CD14-positive monocyte (primary cell): ENCODE measurements around the gene RBM10. TPM values are rescaled to one million over a fixed set of nuclear protein-coding genes. Genes with fewer than 3 reads are reported as not detected.

Experiments
- DNase-seq, 3 donors: peaks; one replicate each; pipeline ENCODE4 v3.0.0-alpha.2; 2011 to 2022
- H2AFZ ChIP-seq: 2 replicates; pipeline ENCODE4 v1.6.0; 2012; ENCODE audit warnings: mild to moderate bottlenecking, low read depth, low read length, inconsistent platforms; ENCODE audit not compliant: insufficient read depth, poor library complexity, severe bottlenecking
- H3K27ac ChIP-seq, 2 donors: 1 replicate in 1 of 2; 2 replicates in 1 of 2; pipeline ENCODE4 v1.5.1; 2012 to 2013; ENCODE audit warnings: low read length in 2 of 2, control low read depth in 1 of 2, inconsistent platforms in 1 of 2, low read depth in 1 of 2, mild to moderate bottlenecking in 1 of 2
- H3K27me3 ChIP-seq, 2 donors: one replicate each; pipeline versions ENCODE4 v1.6.0 to v1.6.1; 2011 to 2013; ENCODE audit warnings: low read length in 2 of 2; ENCODE audit not compliant: control insufficient read depth in 2 of 2, insufficient read depth in 2 of 2
- H3K36me3 ChIP-seq, 2 donors: replicated peaks in 1 of 2; 1 replicate in 1 of 2; 2 replicates in 1 of 2; pipeline versions ENCODE4 v1.5.1 to v1.6.1; 2012 to 2013; ENCODE audit warnings: low read length in 2 of 2, control low read depth in 1 of 2, inconsistent platforms in 1 of 2, mild to moderate bottlenecking in 1 of 2; ENCODE audit not compliant: insufficient read depth in 2 of 2, control insufficient read depth in 1 of 2
- H3K4me1 ChIP-seq, 2 donors: 1 replicate in 1 of 2; 2 replicates in 1 of 2; pipeline versions ENCODE4 v1.5.1 to v1.6.1; 2012 to 2013; ENCODE audit warnings: low read length in 2 of 2, control low read depth in 1 of 2, inconsistent platforms in 1 of 2, mild to moderate bottlenecking in 1 of 2, moderate library complexity in 1 of 2; ENCODE audit not compliant: insufficient read depth in 2 of 2, control insufficient read depth in 1 of 2
- H3K4me2 ChIP-seq: replicated peaks from 2 replicates; pipeline ENCODE3; 2012; ENCODE audit warnings: low read length, moderate library complexity, mild to moderate bottlenecking; ENCODE audit not compliant: poor library complexity, severe bottlenecking; ENCODE audit errors: extremely low read depth
- H3K4me3 ChIP-seq, 3 experiments: fragments of 200-600 bp in 1 of 3; sonication (generic) in 1 of 3; replicated peaks in 1 of 3; 1 replicate in 2 of 3; 2 replicates in 1 of 3; pipeline ENCODE4 v1.5.1; 2011 to 2013; ENCODE audit warnings: low read length in 3 of 3, mild to moderate bottlenecking in 3 of 3, control low read depth in 2 of 3, low read depth in 2 of 3, inconsistent platforms in 1 of 3, moderate library complexity in 1 of 3
- H3K79me2 ChIP-seq: 2 replicates; pipeline ENCODE4 v1.6.0; 2012; ENCODE audit warnings: mild to moderate bottlenecking, control low read depth, inconsistent platforms, low read length, moderate library complexity; ENCODE audit not compliant: insufficient read depth
- H3K9ac ChIP-seq: 2 replicates; pipeline ENCODE4 v1.6.0; 2017; ENCODE audit warnings: low read length, mild to moderate bottlenecking; ENCODE audit not compliant: insufficient read depth, poor library complexity, severe bottlenecking
- H3K9me3 ChIP-seq, 2 donors: replicated peaks in 1 of 2; 1 replicate in 1 of 2; 2 replicates in 1 of 2; pipeline versions ENCODE4 v1.5.1 to v1.6.1; 2012 to 2013; ENCODE audit warnings: low read length in 2 of 2, control low read depth in 1 of 2; ENCODE audit not compliant: control insufficient read depth in 1 of 2, insufficient read depth in 1 of 2
- H4K20me1 ChIP-seq: 2 replicates; pipeline ENCODE4 v1.6.0; 2012; ENCODE audit warnings: mild to moderate bottlenecking, low read length, control low read depth, moderate library complexity; ENCODE audit not compliant: insufficient read depth
- H3K27ac Mint-ChIP-seq, 7 donors: one replicate each; pipeline ENCODE4 v1.8.0; 2020; ENCODE audit warnings: mild to moderate bottlenecking in 7 of 7, mixed read lengths in 7 of 7, moderate library complexity in 6 of 7, inconsistent platforms in 2 of 7
- H3K27me3 Mint-ChIP-seq, 3 donors: one replicate each; pipeline ENCODE4 v1.8.0; 2021 to 2022; ENCODE audit warnings: low read depth in 3 of 3, mild to moderate bottlenecking in 3 of 3, mixed read lengths in 3 of 3, moderate library complexity in 3 of 3, inconsistent platforms in 1 of 3
- H3K36me3 Mint-ChIP-seq, 2 donors: one replicate each; pipeline ENCODE4 v1.8.0; 2020; ENCODE audit warnings: mixed read lengths in 2 of 2, inconsistent platforms in 1 of 2, mild to moderate bottlenecking in 1 of 2
- H3K4me1 Mint-ChIP-seq: one replicate; pipeline ENCODE4 v1.8.0; 2020; ENCODE audit warnings: mild to moderate bottlenecking, mixed read lengths
- H3K4me3 Mint-ChIP-seq, 2 donors: one replicate each; pipeline ENCODE4 v1.8.0; 2020; ENCODE audit warnings: mild to moderate bottlenecking in 2 of 2, mixed read lengths in 2 of 2, moderate library complexity in 1 of 2
- H3K9me3 Mint-ChIP-seq, 7 donors: one replicate each; pipeline ENCODE4 v1.8.0; 2020 to 2022; ENCODE audit warnings: mixed read lengths in 7 of 7, mild to moderate bottlenecking in 6 of 7, moderate library complexity in 6 of 7, inconsistent platforms in 2 of 7
- WGBS: methylation state at CpG from one replicate; pipeline ENCODE4 v1.1.5; 2013; ENCODE audit warnings: missing lambda C conversion rate; ENCODE audit not compliant: insufficient coverage; 5-methylcytosine and 5-hydroxymethylcytosine counted together
- intact Hi-C, 2 donors: fragments of 100-400 bp; cut with micrococcal nuclease; formaldehyde crosslinking; loops; one replicate each; pipeline versions ENCODE4 v1.15.0 to v1.15.1; 2023
- polyA plus RNA-seq, 3 donors: library from polyadenylated mRNA; depleted of rRNA in 1 of 3; unstranded in 2 of 3; stranded (reverse) in 1 of 3; fragments of 300-500 nt in 2 of 3; fragments of >200 nt in 1 of 3; fragmentation: Illumina TruSeq in 2 of 3; gene quantifications; 1 replicate in 2 of 3; 2 replicates in 1 of 3; pipeline ENCODE4 v1.2.3, GENCODE V29; 2012 to 2021
- TF ChIP-seq, protein P1 (sequence below): fragments of 200-600 bp; IDR thresholded peaks from one replicate; pipeline ENCODE4 v1.8.0; 2022; ENCODE audit warnings: antibody characterized with exemption, mild to moderate bottlenecking

RBM10 gene
- polyA plus RNA-seq, 3 donors: 7.3 to 29.4 (median 14.0) TPM

DNA sequence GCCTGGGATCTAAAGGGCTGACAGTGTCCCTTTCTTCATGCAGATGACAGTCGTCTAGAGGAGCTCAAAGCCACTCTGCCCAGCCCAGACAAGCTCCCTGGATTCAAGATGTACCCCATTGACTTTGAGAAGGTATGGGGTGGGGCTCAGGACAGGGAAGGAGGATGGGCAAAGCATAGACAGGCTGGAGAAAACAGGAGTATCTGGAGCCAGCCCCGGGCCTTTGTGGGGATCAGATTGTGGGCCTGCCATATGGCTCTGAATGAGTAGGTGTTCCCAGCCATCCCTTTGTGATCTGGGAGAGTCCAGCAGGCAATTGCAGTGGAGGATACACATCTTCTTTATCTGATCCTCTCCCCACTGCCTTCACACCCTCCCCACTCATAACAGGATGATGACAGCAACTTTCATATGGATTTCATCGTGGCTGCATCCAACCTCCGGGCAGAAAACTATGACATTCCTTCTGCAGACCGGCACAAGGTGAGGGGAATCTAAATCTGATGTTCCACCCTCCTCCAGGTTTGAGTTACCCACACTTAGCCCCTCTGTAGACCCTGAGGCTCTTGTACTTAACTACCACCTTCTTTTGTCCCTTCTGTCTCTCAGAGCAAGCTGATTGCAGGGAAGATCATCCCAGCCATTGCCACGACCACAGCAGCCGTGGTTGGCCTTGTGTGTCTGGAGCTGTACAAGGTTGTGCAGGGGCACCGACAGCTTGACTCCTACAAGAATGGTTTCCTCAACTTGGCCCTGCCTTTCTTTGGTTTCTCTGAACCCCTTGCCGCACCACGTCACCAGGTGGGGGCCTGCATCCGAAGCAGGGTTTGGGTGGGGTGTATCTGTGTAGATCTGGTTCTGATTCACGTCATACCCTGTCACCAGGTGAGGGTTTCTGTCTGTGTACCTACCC lies 67.6 kb downstream of the RBM10 start:
- no peak overlapping the region for H2AFZ ChIP-seq
- no peak overlapping the region for H3K4me2 ChIP-seq
- H3K4me1 Mint-ChIP-seq: peaks cover 16% of the 10 kb centered on the region
- peaks cover 0 to 16% (median 0%) of the 10 kb centered on the region in 3 donors for H3K27me3 Mint-ChIP-seq
- TF ChIP-seq, protein P1, sequence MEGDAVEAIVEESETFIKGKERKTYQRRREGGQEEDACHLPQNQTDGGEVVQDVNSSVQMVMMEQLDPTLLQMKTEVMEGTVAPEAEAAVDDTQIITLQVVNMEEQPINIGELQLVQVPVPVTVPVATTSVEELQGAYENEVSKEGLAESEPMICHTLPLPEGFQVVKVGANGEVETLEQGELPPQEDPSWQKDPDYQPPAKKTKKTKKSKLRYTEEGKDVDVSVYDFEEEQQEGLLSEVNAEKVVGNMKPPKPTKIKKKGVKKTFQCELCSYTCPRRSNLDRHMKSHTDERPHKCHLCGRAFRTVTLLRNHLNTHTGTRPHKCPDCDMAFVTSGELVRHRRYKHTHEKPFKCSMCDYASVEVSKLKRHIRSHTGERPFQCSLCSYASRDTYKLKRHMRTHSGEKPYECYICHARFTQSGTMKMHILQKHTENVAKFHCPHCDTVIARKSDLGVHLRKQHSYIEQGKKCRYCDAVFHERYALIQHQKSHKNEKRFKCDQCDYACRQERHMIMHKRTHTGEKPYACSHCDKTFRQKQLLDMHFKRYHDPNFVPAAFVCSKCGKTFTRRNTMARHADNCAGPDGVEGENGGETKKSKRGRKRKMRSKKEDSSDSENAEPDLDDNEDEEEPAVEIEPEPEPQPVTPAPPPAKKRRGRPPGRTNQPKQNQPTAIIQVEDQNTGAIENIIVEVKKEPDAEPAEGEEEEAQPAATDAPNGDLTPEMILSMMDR: no peak
- H3K79me2 ChIP-seq: peaks cover 3% of the 10 kb centered on the region
- no peak overlapping the region for H3K4me3 ChIP-seq
- H3K27me3 ChIP-seq: no peaks in the 10 kb centered on the region
- H3K4me1 ChIP-seq: peaks cover 10 to 13% of the 10 kb centered on the region in 2 donors
- no peaks in the 10 kb centered on the region for H3K9me3 ChIP-seq
- H3K4me3 Mint-ChIP-seq: no peak overlapping the region
- H3K27ac ChIP-seq: no peak overlapping the region
- H3K27ac Mint-ChIP-seq: peak overlapping the region in 2 of 7 donors; percentile 30 to 54
- peaks cover 75 to 92% of the 10 kb centered on the region in 2 donors for H3K36me3 ChIP-seq
- no peak for DNase-seq
- peaks cover 65% of the 10 kb centered on the region for H4K20me1 ChIP-seq
- intact Hi-C loops: no loop called here
- no CpG with 5 or more reads among the region's 12 CpGs for WGBS
- peaks cover 0 to 8% (median 0%) of the 10 kb centered on the region in 7 donors for H3K9me3 Mint-ChIP-seq
- no peak overlapping the region for H3K9ac ChIP-seq
- H3K36me3 Mint-ChIP-seq: peaks cover 76 to 93% of the 10 kb centered on the region in 2 donors

DNA sequence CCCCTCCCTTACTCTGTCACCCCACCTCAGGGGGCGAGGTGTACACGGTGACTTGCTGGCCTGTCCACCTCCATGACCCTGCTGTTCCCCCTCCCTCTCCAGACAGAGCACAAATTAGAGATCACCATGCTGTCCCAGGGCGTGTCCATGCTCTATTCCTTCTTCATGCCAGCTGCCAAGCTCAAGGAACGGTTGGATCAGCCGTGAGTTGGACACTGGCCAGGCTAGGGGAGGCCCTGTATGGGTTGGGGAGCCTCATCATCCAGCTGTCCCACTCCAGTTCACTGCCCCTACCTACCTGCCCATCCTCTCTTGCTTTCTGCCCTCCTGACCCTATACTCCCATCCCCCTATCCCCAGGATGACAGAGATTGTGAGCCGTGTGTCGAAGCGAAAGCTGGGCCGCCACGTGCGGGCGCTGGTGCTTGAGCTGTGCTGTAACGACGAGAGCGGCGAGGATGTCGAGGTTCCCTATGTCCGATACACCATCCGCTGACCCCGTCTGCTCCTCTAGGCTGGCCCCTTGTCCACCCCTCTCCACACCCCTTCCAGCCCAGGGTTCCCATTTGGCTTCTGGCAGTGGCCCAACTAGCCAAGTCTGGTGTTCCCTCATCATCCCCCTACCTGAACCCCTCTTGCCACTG lies 69.5 kb downstream of the RBM10 start:
- Mint-ChIP-seq H3K4me1 (peaks cover 20% of the 10 kb centered on the region), H3K27me3 (peaks cover 0 to 16% (median 0%) of the 10 kb centered on the region in 3 donors), H3K36me3 (peaks cover 65 to 75% of the 10 kb centered on the region in 2 donors), H3K4me3 (no peak overlapping the region), H3K9me3 (peaks cover 0 to 11% (median 0%) of the 10 kb centered on the region in 7 donors), H3K27ac (peak overlapping the region in 6 of 7 donors; percentile 8 to 63 (median 48))
- H3K4me3 ChIP-seq: no peak overlapping the region
- TF ChIP-seq, protein P1: no peak
- no peak for DNase-seq
- 80% methylated on average over 1 of the region's 20 CpGs for WGBS
- no peaks in the 10 kb centered on the region for H3K27me3 ChIP-seq
- H4K20me1 ChIP-seq: peaks cover 62% of the 10 kb centered on the region
- no peaks in the 10 kb centered on the region for H3K9me3 ChIP-seq
- H3K4me2 ChIP-seq: no peak overlapping the region
- H2AFZ ChIP-seq: no peak overlapping the region
- peaks cover 10% of the 10 kb centered on the region for H3K79me2 ChIP-seq
- no peak overlapping the region for H3K27ac ChIP-seq
- intact Hi-C loops: no loop called here
- H3K9ac ChIP-seq: no peak overlapping the region
- H3K36me3 ChIP-seq: peaks cover 60 to 72% of the 10 kb centered on the region in 2 donors
- peaks cover 12 to 21% of the 10 kb centered on the region in 2 donors for H3K4me1 ChIP-seq
